ENCODE measurements around the gene CPEB1. TPM values are rescaled to one million over a fixed set of nuclear protein-coding genes. Genes with fewer than 3 reads are reported as not detected.

The CPEB1 gene
- total and polyA plus RNA-seq, 2 donors (not counting 1 experiment from before 2014, with no cell fraction given) = 0.19 to 0.62 TPM

DNA sequence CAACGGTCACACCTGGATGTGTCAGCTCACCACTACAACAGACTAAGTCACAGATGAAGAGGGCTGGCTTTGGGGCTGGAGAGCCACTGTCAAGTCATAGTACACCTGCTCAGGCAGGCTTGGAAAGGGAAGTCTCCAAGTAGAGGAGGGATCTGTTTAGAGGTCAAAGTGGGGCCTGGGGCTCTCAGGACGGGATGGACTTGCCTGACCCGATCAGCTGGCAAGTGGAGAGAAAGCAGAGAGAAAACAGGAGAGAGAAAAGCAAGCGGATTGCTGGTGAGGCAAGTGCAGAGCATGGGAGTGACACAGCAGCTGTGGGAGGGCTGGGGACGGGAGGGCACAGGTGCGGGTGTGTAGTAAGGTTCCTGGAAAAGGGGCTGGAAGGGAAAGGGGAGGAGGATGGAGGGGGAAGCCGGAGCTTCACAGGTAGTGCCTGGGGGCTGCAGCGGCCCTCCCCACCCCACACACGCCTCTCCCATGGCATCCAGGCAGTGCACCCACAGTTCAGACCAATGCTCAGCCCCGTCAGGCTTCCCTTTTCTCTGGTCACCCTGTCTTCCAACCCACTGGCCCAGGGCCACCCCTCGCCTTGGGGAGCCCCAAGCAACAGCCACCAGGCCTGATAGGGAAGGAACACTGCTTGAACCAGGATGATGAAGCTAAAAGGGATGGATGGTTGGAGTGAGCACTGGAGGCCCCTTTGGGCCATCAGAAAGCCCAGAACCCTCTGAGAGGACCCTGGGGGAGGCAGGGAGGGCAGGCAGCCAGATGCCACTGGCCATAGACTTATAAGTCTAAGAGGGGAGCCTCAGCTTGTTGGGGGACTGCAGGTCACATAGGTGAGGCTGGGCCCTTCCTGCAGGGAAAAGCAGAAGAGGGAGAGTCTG lies 115.4 kb downstream of the CPEB1 start:
- H3K36me3 ChIP-seq (replicated peaks in 1 of 2; ENCODE audit: control extremely low read depth in 1 of 2, control insufficient read depth in 1 of 2, extremely low read depth in 1 of 2, insufficient read depth in 2 of 2, low read length in 1 of 2) = peaks cover 0 to 14% of the 10 kb centered on the region in 2 experiments
- DNase-seq (no peak), ATAC-seq (ENCODE audit: low read depth) (no peak)
- no peak overlapping the region for H3K9ac ChIP-seq (ENCODE audit: low read length)
- Mint-ChIP-seq H3K4me1 (peaks cover 10% of the 10 kb centered on the region), H3K27ac (peak overlapping the region; percentile 32), H3K27me3 (no peaks in the 10 kb centered on the region), H3K9me3 (ENCODE audit: insufficient read depth) (no peaks in the 10 kb centered on the region), H3K4me3 (no peak overlapping the region)
- H3K79me2 ChIP-seq (ENCODE audit: control insufficient read depth, insufficient read depth, low read length) = no peaks in the 10 kb centered on the region
- no peaks in the 10 kb centered on the region for H3K27me3 ChIP-seq (replicated peaks in 1 of 4; ENCODE audit: control extremely low read depth in 1 of 4, control insufficient read depth in 3 of 4, insufficient read depth in 4 of 4, low read length in 3 of 4)
- 88% methylated on average over 7 of the region's 11 CpGs for WGBS (ENCODE audit: insufficient coverage)
- no peak overlapping the region for H3K4me2 ChIP-seq (replicated peaks; ENCODE audit: low read depth, low read length, poor library complexity, severe bottlenecking)
- H4K20me1 ChIP-seq (ENCODE audit: control insufficient read depth, insufficient read depth, low read length, poor library complexity, severe bottlenecking) = no peaks in the 10 kb centered on the region
- H3K9me3 ChIP-seq (ENCODE audit: control extremely low read depth in 1 of 3, control insufficient read depth in 2 of 3, insufficient read depth in 1 of 3, low read length in 2 of 3) = no peaks in the 10 kb centered on the region
- intact Hi-C loops (cut with micrococcal nuclease) = no loop called here
- ChIA-PET CTCF (interaction anchor here (0.8 to 3.4 kb wide), 6 partner anchors 10 to 473 kb away, joined by 3 to 52 read pairs (median 4); partner anchors contain the start of gene RPS17), POLR2A (interaction anchor here (1.1 to 2.6 kb wide), 2 partner anchors 8 to 536 kb away, joined by 3 to 17 read pairs; partner anchors contain the start of gene RPS17)
- H3K4me1 ChIP-seq (ENCODE audit: control insufficient read depth in 2 of 2, insufficient read depth in 2 of 2, low read length in 2 of 2) = peaks cover 4 to 10% of the 10 kb centered on the region in 2 donors
- H3K27ac ChIP-seq (ENCODE audit: low read length in 2 of 2) = no peak overlapping the region
- TF ChIP-seq, protein P1, sequence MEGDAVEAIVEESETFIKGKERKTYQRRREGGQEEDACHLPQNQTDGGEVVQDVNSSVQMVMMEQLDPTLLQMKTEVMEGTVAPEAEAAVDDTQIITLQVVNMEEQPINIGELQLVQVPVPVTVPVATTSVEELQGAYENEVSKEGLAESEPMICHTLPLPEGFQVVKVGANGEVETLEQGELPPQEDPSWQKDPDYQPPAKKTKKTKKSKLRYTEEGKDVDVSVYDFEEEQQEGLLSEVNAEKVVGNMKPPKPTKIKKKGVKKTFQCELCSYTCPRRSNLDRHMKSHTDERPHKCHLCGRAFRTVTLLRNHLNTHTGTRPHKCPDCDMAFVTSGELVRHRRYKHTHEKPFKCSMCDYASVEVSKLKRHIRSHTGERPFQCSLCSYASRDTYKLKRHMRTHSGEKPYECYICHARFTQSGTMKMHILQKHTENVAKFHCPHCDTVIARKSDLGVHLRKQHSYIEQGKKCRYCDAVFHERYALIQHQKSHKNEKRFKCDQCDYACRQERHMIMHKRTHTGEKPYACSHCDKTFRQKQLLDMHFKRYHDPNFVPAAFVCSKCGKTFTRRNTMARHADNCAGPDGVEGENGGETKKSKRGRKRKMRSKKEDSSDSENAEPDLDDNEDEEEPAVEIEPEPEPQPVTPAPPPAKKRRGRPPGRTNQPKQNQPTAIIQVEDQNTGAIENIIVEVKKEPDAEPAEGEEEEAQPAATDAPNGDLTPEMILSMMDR (IDR thresholded peaks at IDR 0.05) = no peak
- no peak for TF ChIP-seq EZH2 (IDR thresholded peaks at IDR 0.05; ENCODE audit: borderline replicate concordance, insufficient read depth, low read depth, low read length, poor library complexity, severe bottlenecking)
- H2AFZ ChIP-seq (ENCODE audit: insufficient read depth, low read depth, low read length, poor library complexity, severe bottlenecking) = no peak overlapping the region
- H3K4me3 ChIP-seq (ENCODE audit: control extremely low read depth in 1 of 5, extremely low read depth in 1 of 5, insufficient read depth in 1 of 5, low read depth in 2 of 5, low read length in 4 of 5) = no peak overlapping the region

Measured in B cell (primary cell).